Daoy (cell line): ENCODE measurements around the gene CHN2. TPM values are rescaled to one million over a fixed set of nuclear protein-coding genes. Genes with fewer than 3 reads are reported as not detected.

Experiments used
- DNase-seq: peaks from one replicate; pipeline ENCODE4 v3.0.0-alpha.2; 2015; ENCODE audit warnings: low read depth
- total RNA-seq: library from RNA; depleted of rRNA; stranded (reverse); fragments of >200 nt; shearing (Covaris generic); gene quantifications from 2 replicates; pipeline ENCODE4 v1.2.3, GENCODE V29; 2014

CHN2 gene
- total RNA-seq, 1 experiment from 2014 or later, result 19.8 TPM

DNA sequence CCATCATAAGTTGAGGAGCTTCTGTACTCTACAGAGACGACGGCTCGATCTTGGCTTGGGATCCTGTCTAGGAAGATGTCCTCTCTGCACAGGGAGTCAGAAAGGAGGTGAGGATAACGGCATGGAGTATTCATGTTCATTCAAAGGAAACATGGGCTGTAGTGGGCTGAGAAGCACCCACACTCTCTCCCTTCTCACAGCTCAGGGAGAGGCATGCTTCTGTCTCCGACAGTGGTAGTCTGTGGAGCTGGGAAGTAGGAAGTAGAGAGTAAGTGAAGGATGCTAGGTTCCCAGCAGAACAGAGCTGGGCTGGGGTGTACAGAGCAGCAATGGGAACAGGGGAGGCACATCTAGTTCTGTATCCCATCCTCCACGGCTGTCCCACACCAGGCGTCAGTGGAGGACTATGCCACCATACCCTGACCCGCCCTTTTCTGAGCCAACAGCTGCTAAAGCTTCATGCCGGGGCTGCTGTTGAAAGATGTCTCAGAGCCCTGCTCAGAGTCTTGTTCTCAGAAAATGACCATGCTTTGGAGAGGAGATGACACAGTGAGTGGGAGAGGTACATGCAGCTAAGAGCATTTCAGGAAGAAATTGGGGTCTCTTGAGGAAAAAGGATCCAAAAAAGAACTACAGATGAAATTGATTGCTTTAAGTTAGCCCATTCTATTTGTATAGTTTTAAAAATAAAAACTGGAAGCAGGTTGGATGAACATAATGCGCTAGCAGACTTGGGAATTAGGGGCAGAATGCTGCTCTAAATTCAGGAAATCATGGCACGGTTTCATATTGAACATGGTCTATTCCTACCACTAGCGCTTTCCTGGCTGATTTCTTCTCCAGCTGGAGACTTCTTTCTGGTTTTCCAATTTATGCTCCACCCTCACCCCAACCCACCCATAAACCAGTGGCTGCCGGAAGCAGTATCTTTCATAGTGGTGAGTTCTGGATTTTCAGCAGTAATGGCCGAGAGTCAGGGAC is 138.6 kb downstream of the CHN2 start:
- no peak for DNase-seq

DNA sequence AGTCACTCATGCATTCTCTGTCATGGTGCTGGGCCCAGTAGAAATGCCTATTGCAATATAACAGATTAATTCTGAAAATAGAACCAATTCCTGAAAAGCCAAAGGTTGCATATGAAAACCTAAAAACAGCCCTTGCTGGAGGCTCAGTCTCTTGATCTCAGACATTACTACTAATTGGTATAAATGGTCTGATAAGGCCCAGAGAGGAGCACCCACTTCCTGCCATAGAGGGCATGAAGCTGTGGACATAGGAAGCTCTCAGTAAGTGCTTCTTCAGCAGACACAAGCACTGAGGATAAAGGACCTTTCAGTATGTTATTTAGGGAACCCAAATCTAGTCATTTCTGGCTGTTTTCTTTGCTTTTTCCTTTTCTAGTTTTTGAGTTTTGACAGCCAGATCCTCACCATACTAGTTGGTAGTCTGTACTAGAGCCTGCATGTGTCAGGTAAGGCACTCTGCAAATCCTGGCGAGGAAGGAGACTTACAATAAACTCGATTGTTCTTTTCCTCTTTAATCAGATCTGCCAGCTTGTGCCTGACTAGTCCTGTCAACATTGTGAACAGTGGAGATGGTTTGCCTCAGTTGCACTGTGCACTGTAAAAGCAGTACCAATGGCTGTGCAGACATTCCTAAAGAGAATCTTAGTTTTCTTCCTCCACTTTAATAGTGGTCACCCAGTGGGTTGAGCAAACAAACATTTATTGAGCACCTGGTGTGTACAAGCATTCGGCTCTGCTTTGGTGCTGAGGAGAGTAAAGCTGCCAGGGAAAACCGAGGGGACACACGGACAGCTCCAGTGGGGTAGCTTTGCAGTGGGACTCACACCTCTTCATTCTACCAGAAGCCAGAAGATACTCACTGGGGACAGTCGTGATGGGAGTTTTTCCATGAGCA is 140.9 kb downstream of the CHN2 start:
- no peak for DNase-seq

DNA sequence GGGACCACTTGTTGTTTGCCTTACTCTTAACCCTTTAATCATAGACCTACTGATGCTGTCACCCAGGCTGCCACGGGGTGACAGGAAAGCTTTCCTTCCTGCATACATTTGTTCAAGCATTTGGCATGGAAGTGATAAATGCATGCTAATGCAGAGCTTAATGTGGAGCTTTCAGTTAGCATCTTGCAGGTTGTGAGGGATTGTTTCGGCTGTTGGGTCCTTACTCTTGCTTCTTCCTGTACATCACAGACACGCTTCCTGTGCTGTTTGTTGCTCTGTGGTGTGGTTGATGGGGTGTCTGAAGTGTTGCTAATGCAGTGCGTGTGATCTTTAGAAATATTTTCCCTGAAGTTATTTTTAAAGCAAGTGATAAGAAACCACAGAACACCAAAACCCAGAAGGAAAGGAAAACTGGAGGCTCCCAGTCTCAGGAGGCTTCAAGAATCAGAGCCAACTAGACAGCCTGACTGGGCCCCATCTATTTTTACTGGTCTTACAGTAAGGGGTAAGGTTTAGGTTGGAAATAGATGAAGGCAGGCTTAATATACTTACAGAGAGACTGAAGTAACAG is 143.1 kb downstream of the CHN2 start:
- DNase-seq, result peak; percentile 65

DNA sequence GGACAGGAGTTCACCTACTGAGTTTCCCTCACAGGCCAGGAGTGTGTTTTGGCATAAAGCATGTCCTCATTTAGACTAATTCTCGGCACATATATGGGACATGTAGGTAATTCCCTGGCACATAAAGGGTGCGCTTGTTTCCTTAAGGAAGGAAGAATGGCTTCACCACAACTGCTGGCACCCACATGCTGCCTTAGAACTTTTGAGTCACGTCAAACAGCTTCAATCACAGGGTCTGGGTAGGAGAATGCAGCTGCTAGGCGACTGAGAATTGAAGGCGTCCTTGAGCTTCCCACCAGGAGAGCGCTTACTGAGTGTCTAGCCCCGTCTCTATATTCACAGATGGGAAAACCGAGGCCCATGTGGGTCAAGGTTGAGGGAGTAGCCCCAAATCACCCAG is 146.1 kb downstream of the CHN2 start:
- DNase-seq, result no peak

GRCh38 chr7:29341156-29341555 is 146.6 kb downstream of the CHN2 start:
- no peak for DNase-seq

GRCh38 chr7:29342761-29343160 is 148.2 kb downstream of the CHN2 start:
- DNase-seq, result no peak

GRCh38 chr7:29343399-29343798 is 148.8 kb downstream of the CHN2 start:
- no peak for DNase-seq

DNA sequence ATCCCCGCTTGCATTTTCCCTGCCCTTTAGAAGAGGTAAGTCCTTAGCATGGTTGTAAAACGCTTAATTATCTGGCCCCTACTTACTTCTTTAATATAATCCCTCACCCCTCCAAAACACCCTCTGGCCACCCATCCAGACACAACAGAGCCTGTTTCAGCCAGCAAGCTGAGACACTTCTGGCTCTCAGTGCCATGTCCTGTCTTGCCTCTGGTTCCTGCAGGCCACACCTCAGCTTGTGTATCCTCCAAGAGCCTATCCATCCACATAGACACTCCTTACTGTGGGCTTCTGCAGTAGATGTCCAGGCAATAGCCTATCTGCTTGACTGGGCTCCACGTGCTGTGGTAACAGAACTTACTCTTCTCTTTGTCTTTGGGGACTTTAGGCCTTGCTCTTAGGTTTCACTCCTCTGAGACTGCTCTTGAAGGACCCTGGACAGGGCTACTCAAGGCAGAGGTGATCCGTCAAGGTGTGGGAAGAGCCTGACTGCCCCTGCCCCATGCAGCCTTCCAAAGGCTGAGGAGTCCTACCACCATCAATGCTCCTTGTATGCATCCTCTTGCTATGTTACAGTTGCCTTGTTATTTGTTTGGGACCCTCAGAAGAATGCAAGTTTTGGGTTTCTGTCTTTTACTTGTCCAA is 149.9 kb downstream of the CHN2 start:
- no peak for DNase-seq

GRCh38 chr7:29345590-29345989 is 151.0 kb downstream of the CHN2 start:
- peak; percentile 53 for DNase-seq

- no peak for DNase-seq
These were observed 151.8 kb downstream of the CHN2 start for GRCh38 chr7:29346231-29346978.

- peak; percentile 15 for DNase-seq
These were observed 154.8 kb downstream of the CHN2 start for GRCh38 chr7:29349362-29349761.

- peak; percentile 68 for DNase-seq
These were observed 155.8 kb downstream of the CHN2 start for GRCh38 chr7:29350351-29350750.

DNA sequence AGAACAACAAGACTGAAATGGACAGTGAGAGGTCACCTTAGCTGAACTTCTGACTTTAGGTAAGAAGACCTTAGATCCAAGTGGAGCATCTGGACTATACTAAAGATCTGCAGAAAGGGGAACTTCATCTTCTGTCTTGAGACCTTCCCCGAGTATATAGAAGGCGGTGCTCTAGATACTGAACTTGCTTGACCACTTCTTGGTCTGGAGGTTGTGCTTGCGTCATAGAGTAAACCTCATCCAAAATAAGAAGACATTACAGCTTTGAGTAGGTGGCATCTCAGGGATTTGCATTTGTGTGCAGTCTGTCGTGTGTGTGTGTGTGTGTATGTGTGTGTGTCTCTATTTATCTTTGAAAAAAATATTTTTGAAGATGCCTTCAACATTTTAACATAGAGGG is 157.5 kb downstream of the CHN2 start:
- DNase-seq, result no peak

DNA sequence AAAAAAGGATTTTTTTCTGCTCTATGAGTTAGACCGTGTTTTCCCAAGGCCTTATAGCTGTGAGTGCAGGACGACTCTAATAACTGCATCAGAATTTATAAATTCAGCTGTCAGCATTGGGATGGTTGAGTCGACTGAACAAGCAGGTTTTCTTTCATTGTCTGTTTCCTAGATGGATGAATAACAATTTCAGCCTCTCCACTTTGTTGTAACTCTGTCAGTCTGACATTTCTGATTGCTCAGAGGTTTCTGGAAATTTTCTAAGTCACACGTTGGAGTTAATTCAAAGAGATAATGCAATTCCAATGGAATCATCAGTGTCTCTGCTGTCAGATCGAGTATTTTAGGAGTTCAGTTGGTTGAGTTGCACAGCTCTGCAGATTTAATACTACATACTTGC is 159.2 kb downstream of the CHN2 start:
- no peak for DNase-seq

DNA sequence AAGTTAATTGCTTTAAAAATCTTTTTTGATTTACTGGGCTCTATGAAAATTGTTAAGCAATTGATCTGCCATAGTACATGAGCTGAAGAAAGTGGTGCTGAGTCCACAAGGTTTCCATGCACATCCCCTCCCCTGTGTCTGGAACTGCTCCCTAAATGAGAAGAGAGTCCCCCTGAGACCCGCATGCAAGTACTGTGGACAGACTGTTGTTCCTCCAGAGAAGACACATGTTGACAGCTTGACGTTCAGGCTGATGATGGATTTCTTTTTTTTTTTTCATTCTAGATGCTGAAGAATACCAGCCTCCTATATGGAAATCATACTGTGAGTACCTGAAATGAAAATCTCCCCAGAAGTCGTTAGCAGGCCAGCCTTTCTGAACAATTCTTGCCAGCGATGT is 159.8 kb downstream of the CHN2 start:
- no peak for DNase-seq

DNA sequence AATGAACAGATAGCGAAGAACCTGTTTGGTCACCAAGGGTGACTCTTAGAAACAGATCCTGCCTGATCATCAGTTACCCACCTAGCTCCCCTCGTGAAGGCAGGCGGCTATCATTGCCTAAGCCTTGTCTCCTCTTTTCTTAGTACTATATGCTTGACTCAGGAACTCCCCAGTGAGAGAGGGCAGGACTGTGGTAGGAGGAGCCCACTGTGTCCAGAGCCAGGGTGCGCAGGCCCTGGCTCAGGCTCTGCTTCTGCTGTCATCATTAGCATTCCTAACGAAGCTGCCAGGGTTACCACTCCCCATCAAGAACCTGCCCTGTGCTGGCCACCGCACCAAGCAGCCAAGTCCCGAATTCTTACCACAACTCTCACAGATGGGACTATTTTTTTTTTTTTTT is 160.8 kb downstream of the CHN2 start:
- no peak for DNase-seq

DNA sequence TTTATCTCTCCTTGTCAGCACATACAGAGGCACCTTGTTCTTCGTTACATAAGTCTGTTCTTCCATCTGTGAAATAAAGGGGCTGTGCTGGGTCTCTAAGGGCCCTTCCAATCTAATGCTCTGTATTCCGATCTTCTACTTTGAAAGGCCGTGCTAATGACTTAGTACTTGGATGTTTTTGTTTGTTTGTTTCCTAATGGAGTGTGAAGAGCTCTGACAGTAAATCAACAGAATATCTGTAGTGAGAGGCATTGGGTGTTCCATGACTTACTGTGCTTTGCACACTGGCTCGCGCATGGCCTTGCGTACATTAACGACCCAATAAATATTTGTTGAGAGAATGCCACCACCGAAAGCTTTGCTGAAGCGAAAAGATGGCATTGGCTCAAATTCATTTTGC is 162.1 kb downstream of the CHN2 start:
- no peak for DNase-seq

GRCh38 chr7:29359482-29360093 is 165.0 kb downstream of the CHN2 start:
- no peak for DNase-seq

DNA sequence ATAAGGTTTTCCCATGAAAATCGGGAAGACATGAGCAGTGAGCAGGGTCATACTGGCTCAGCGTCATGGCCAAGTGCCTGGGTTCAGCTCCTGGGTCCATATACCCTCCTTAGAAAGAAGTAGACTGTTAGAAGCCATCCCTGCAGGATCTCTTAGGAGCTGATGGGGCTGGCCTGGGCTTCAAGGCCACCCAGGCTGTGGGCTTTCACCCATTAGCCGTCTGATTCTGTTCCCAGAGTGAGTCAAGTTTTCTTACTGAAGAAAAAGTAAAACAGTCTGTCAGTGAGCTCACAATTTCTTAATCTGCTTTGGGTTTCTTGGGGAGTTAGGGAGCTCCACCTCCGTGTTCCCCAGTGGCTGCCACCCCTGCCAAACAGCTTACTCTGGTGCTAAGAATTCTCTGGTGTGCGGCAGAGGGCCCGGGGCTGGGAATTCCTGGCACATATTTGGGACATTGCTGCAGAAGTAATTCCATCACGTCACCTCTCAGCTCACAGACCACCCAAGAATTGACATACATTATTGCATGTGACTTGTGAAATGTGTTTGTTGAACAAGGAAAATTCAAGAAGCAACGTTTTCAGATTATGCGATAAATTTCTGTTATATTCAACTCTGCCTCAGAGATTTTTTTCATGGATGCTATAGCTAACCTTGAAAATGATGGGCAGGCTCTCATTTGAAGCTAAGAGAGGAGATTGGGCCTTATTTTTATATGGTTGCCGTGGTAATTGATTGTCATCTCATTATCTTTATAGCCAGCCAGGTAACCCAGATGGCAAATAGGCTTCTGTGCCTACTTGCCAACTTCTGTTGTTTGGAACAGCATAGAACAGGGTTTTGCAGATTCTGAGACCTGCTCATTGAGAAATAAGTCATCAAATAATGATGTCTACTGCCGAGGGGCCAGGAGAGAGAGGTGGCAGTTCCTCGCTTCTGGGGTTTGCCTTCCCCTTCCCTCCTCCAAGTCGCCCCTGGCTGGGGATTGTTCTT is 166.4 kb downstream of the CHN2 start:
- no peak for DNase-seq
